H9 (cell line): ENCODE data around the gene PPA1. TPM values are rescaled to one million over a fixed set of nuclear protein-coding genes. Genes with fewer than 3 reads are reported as not detected.

ENCODE experiments used
- DNase-seq: peaks from one replicate; pipeline ENCODE4 v3.0.0-alpha.2; 2017
- H2AFZ ChIP-seq: one replicate; pipeline ENCODE4 v1.6.1; 2013; ENCODE audit warnings: mild to moderate bottlenecking, low read length, control low read depth, moderate library complexity
- H2AK5ac ChIP-seq: 2 replicates; pipeline ENCODE4 v1.6.1; 2013; ENCODE audit warnings: low read length, control low read depth, mixed read lengths; ENCODE audit not compliant: insufficient read length
- H2BK120ac ChIP-seq: one replicate; pipeline ENCODE4 v1.6.1; 2013; ENCODE audit warnings: low read depth, mild to moderate bottlenecking, low read length, control low read depth, inconsistent platforms; ENCODE audit not compliant: poor library complexity, severe bottlenecking
- H2BK12ac ChIP-seq: 2 replicates; pipeline ENCODE4 v1.6.1; 2013; ENCODE audit warnings: low read length, control low read depth, mixed read lengths, low read depth; ENCODE audit not compliant: insufficient read length
- H2BK15ac ChIP-seq: 2 replicates; pipeline ENCODE4 v1.6.1; 2013; ENCODE audit warnings: low read depth, low read length, control low read depth
- H2BK20ac ChIP-seq: one replicate; pipeline ENCODE4 v1.6.1; 2013; ENCODE audit warnings: low read depth, mild to moderate bottlenecking, low read length, control low read depth, inconsistent platforms; ENCODE audit not compliant: poor library complexity, severe bottlenecking
- H2BK5ac ChIP-seq: 2 replicates; pipeline ENCODE4 v1.6.1; 2013; ENCODE audit warnings: low read length, control low read depth, mixed read lengths; ENCODE audit not compliant: insufficient read length
- H3K14ac ChIP-seq: 2 replicates; pipeline ENCODE4 v1.6.1; 2013; ENCODE audit warnings: low read length, control low read depth; ENCODE audit not compliant: insufficient read depth
- H3K18ac ChIP-seq: 2 replicates; pipeline ENCODE4 v1.6.1; 2013; ENCODE audit warnings: low read depth, mild to moderate bottlenecking, mixed read lengths, low read length, control low read depth; ENCODE audit not compliant: insufficient read length
- H3K23ac ChIP-seq: 2 replicates; pipeline ENCODE4 v1.6.1; 2013; ENCODE audit warnings: low read length, control low read depth, mixed read lengths, low read depth; ENCODE audit not compliant: insufficient read length
- H3K23me2 ChIP-seq: 2 replicates; pipeline ENCODE4 v1.6.1; 2013; ENCODE audit warnings: low read depth, mild to moderate bottlenecking, mixed read lengths, low read length, control low read depth; ENCODE audit not compliant: insufficient read length, poor library complexity, severe bottlenecking
- H3K27ac ChIP-seq: 2 replicates; pipeline ENCODE4 v1.5.1; 2013; ENCODE audit warnings: low read length, control low read depth, mixed read lengths, low read depth; ENCODE audit not compliant: insufficient read length
- H3K27me3 ChIP-seq: 2 replicates; pipeline ENCODE4 v1.6.1; 2013; ENCODE audit warnings: low read length, control low read depth, inconsistent platforms; ENCODE audit not compliant: insufficient read depth
- H3K4ac ChIP-seq: 2 replicates; pipeline ENCODE4 v1.6.1; 2013; ENCODE audit warnings: low read depth, mild to moderate bottlenecking, control low read depth, inconsistent platforms, low read length, moderate library complexity
- H3K4me1 ChIP-seq: 2 replicates; pipeline ENCODE4 v1.6.1; 2013; ENCODE audit warnings: low read length, control low read depth, inconsistent platforms; ENCODE audit not compliant: insufficient read depth
- H3K4me2 ChIP-seq: 2 replicates; pipeline ENCODE4 v1.6.1; 2013; ENCODE audit warnings: low read length, control low read depth, mixed read lengths; ENCODE audit not compliant: insufficient read length, insufficient read depth
- H3K56ac ChIP-seq: 2 replicates; pipeline ENCODE4 v1.6.1; 2013; ENCODE audit warnings: low read depth, mild to moderate bottlenecking, mixed read lengths, low read length, control low read depth; ENCODE audit not compliant: insufficient read length
- H3K79me1 ChIP-seq: 2 replicates; pipeline ENCODE4 v1.6.1; 2013; ENCODE audit warnings: low read depth, mild to moderate bottlenecking, moderate library complexity, low read length, control low read depth, inconsistent platforms; ENCODE audit not compliant: insufficient read depth, poor library complexity, severe bottlenecking
- H3K79me2 ChIP-seq: 2 replicates; pipeline ENCODE4 v1.6.1; 2013; ENCODE audit warnings: low read length, control low read depth, inconsistent platforms; ENCODE audit not compliant: insufficient read depth
- H3K9ac ChIP-seq: 2 replicates; pipeline ENCODE4 v1.6.1; 2013; ENCODE audit warnings: low read length, control low read depth, mixed read lengths; ENCODE audit not compliant: insufficient read length; ENCODE audit errors: extremely low read depth
- H3K9me3 ChIP-seq: one replicate; pipeline ENCODE4 v1.6.1; 2013; ENCODE audit warnings: low read depth, low read length, inconsistent platforms; ENCODE audit not compliant: control insufficient read depth
- H3T11ph ChIP-seq: one replicate; pipeline ENCODE4 v1.6.1; 2013; ENCODE audit warnings: mild to moderate bottlenecking, low read length, control low read depth, inconsistent platforms
- H4K20me1 ChIP-seq: one replicate; pipeline ENCODE4 v1.6.1; 2013; ENCODE audit not compliant: control insufficient read depth, insufficient read length, insufficient read depth
- H4K5ac ChIP-seq: 2 replicates; pipeline ENCODE4 v1.6.1; 2013; ENCODE audit warnings: low read depth, mild to moderate bottlenecking, mixed read lengths, low read length, control low read depth; ENCODE audit not compliant: insufficient read length
- H4K8ac ChIP-seq: replicated peaks from 2 replicates; pipeline ENCODE4 v1.6.1; 2013; ENCODE audit warnings: low read length, control low read depth, mixed read lengths, low read depth; ENCODE audit not compliant: insufficient read length
- H4K91ac ChIP-seq: 2 replicates; pipeline ENCODE4 v1.6.1; 2013; ENCODE audit warnings: low read depth, mild to moderate bottlenecking, moderate library complexity, mixed read lengths, low read length, control low read depth; ENCODE audit not compliant: insufficient read length
- H3K27ac Mint-ChIP-seq, 3 experiments: 2 replicates in 2 of 3; 3 replicates in 1 of 3; pipeline ENCODE4 v1.8.0; 2020 to 2021; ENCODE audit warnings: mixed read lengths in 3 of 3, mild to moderate bottlenecking in 1 of 3, moderate library complexity in 1 of 3
- H3K27me3 Mint-ChIP-seq: 2 replicates; pipeline ENCODE4 v1.8.0; 2021; ENCODE audit warnings: low read depth, mild to moderate bottlenecking, moderate library complexity, mixed read lengths
- H3K36me3 Mint-ChIP-seq, 3 experiments: 2 replicates in 2 of 3; 3 replicates in 1 of 3; pipeline ENCODE4 v1.8.0; 2020 to 2021; ENCODE audit warnings: low read depth in 3 of 3, mixed read lengths in 3 of 3; ENCODE audit not compliant: insufficient read depth in 1 of 3
- H3K4me1 Mint-ChIP-seq, 2 experiments: 2 replicates each; pipeline ENCODE4 v1.8.0; 2020; ENCODE audit warnings: mixed read lengths in 2 of 2
- H3K4me3 Mint-ChIP-seq, 2 experiments: 2 replicates in 1 of 2; 3 replicates in 1 of 2; pipeline ENCODE4 v1.8.0; 2020 to 2021; ENCODE audit warnings: mild to moderate bottlenecking in 2 of 2, mixed read lengths in 2 of 2, moderate library complexity in 1 of 2
- H3K9me3 Mint-ChIP-seq, 2 experiments: 2 replicates in 1 of 2; 3 replicates in 1 of 2; pipeline ENCODE4 v1.8.0; 2020; ENCODE audit warnings: mild to moderate bottlenecking in 2 of 2, mixed read lengths in 2 of 2, moderate library complexity in 1 of 2
- CTCF ChIP-seq: fragments of 200-600 bp; sonication (generic); conservative IDR thresholded peaks from 3 replicates; pipeline ENCODE4 v1.8.0; 2021; ENCODE audit warnings: antibody characterized with exemption, mild to moderate bottlenecking
- WGBS: extraction: QIAGEN DNeasy Blood & Tissue Kit; methylation state at CpG from one replicate; pipeline ENCODE4 v1.1.7; 2013; ENCODE audit warnings: missing lambda C conversion rate, low lambda C conversion rate, mixed read lengths; ENCODE audit not compliant: insufficient read length; ENCODE audit errors: extremely low coverage; 5-methylcytosine and 5-hydroxymethylcytosine counted together
- total RNA-seq: library from RNA; stranded (reverse); gene quantifications from 2 replicates; pipeline ENCODE4 v1.2.1, GENCODE V29; 2021

PPA1 gene
- total RNA-seq, 1 experiment from 2014 or later = 115 TPM

GRCh38 chr10:70190581-70190980 is 42.6 kb downstream of the PPA1 start:
- Histone ChIP-seq H3K9ac (no peak overlapping the region), H3K18ac (no peak overlapping the region), H3K4me2 (no peak overlapping the region), H3K23me2 (no peaks in the 10 kb centered on the region), H2AFZ (no peak overlapping the region), H2BK12ac (no peak overlapping the region), H3K9me3 (no peaks in the 10 kb centered on the region), H3K4ac (no peak overlapping the region), H3K79me2 (no peaks in the 10 kb centered on the region), H4K5ac (no peak overlapping the region), H3T11ph (no peak overlapping the region), H3K23ac (no peak overlapping the region), H3K27ac (no peak overlapping the region), H3K79me1 (no peaks in the 10 kb centered on the region), H2BK120ac (no peak overlapping the region), H4K8ac (no peak overlapping the region), H3K4me1 (no peaks in the 10 kb centered on the region), H2BK5ac (no peak overlapping the region), H2BK15ac (no peak overlapping the region), H4K91ac (no peak overlapping the region), H4K20me1 (no peaks in the 10 kb centered on the region), H3K14ac (no peak overlapping the region), H3K27me3 (no peaks in the 10 kb centered on the region), H3K56ac (no peak overlapping the region), H2AK5ac (no peak overlapping the region), H2BK20ac (no peak overlapping the region)
- no CpG with 5 or more reads among the region's 5 CpGs for WGBS
- Mint-ChIP-seq H3K27ac (peak overlapping the region in 1 of 3 experiments; percentile 65; a peak in 1 of 7 replicates), H3K36me3 (no peaks in the 10 kb centered on the region), H3K4me1 (no peaks in the 10 kb centered on the region), H3K27me3 (peaks cover 12% of the 10 kb centered on the region), H3K4me3 (no peak overlapping the region), H3K9me3 (no peaks in the 10 kb centered on the region)
- DNase-seq = no peak
- no peak for TF ChIP-seq CTCF
